ENCODE data around the gene COL25A1. TPM values are rescaled to one million over a fixed set of nuclear protein-coding genes. Genes with fewer than 3 reads are reported as not detected.

Gene COL25A1
- total and polyA plus RNA-seq, 2 experiments from 2014 or later, result 0.28 to 1.9 TPM

GRCh38 chr4:109301651-109302360 lies 652 bp downstream of the COL25A1 start:
- Histone ChIP-seq H3K9me2 (replicated peaks; ENCODE audit: insufficient read depth) (no peaks in the 10 kb centered on the region), H4K20me1 (ENCODE audit: insufficient read depth, poor library complexity, severe bottlenecking) (no peaks in the 10 kb centered on the region), H3K36me3 (replicated peaks; ENCODE audit: insufficient read depth, low read depth) (no peaks in the 10 kb centered on the region), H3K4me1 (ENCODE audit: insufficient read depth) (peaks cover 7% of the 10 kb centered on the region), H3K4me2 (peak overlapping the region; percentile 99), H3K27ac (no peak overlapping the region), H3K9me3 (ENCODE audit: low read depth) (no peaks in the 10 kb centered on the region), H3K4me3 (peak overlapping the region; percentile 89), H2AFZ (peak overlapping the region; percentile 98), H3K79me2 (no peaks in the 10 kb centered on the region), H3K27me3 (peaks cover 54% of the 10 kb centered on the region)
- TF ChIP-seq CTCF (IDR thresholded peaks at IDR 0.05; ENCODE audit: poor library complexity) (no peak), EZH2phosphoT487 (IDR thresholded peaks at IDR 0.05; ENCODE audit: low read depth, severe bottlenecking, unreplicated experiment) (no peak), EZH2 (IDR thresholded peaks at IDR 0.05; ENCODE audit: borderline replicate concordance) (no peak)
- 7% methylated on average over 40 of the region's 40 CpGs for WGBS (ENCODE audit: low lambda C conversion rate, missing lambda C conversion rate)
- DNase-seq (ENCODE audit: low spot score), result peak; percentile 4

GRCh38 chr4:109298279-109299010 lies 4.0 kb downstream of the COL25A1 start:
- H3K79me2 ChIP-seq, result no peaks in the 10 kb centered on the region
- no peaks in the 10 kb centered on the region for H3K9me3 ChIP-seq (ENCODE audit: low read depth)
- H3K4me2 ChIP-seq, result no peak overlapping the region
- H3K27ac ChIP-seq, result no peak overlapping the region
- H3K4me3 ChIP-seq, result no peak overlapping the region
- H3K27me3 ChIP-seq, result peaks cover 38% of the 10 kb centered on the region
- WGBS (ENCODE audit: low lambda C conversion rate, missing lambda C conversion rate), result 47% methylated on average over 3 of the region's 3 CpGs
- H3K4me1 ChIP-seq (ENCODE audit: insufficient read depth), result peaks cover 7% of the 10 kb centered on the region
- TF ChIP-seq EZH2 (IDR thresholded peaks at IDR 0.05; ENCODE audit: borderline replicate concordance) (no peak), CTCF (IDR thresholded peaks at IDR 0.05; ENCODE audit: poor library complexity) (peak; percentile 72)
- no peak overlapping the region for H2AFZ ChIP-seq
- H4K20me1 ChIP-seq (ENCODE audit: insufficient read depth, poor library complexity, severe bottlenecking), result no peaks in the 10 kb centered on the region
- H3K9me2 ChIP-seq (replicated peaks; ENCODE audit: insufficient read depth), result no peaks in the 10 kb centered on the region
- no peaks in the 10 kb centered on the region for H3K36me3 ChIP-seq (replicated peaks; ENCODE audit: insufficient read depth, low read depth)
- DNase-seq (ENCODE audit: low spot score), result peak; percentile 41

- TF ChIP-seq CTCF (IDR thresholded peaks at IDR 0.05; ENCODE audit: poor library complexity) (no peak), EZH2 (IDR thresholded peaks at IDR 0.05; ENCODE audit: borderline replicate concordance) (no peak), EZH2phosphoT487 (IDR thresholded peaks at IDR 0.05; ENCODE audit: low read depth, severe bottlenecking, unreplicated experiment) (no peak)
- Histone ChIP-seq H3K36me3 (replicated peaks; ENCODE audit: insufficient read depth, low read depth) (no peaks in the 10 kb centered on the region), H3K9me2 (replicated peaks; ENCODE audit: insufficient read depth) (no peaks in the 10 kb centered on the region), H2AFZ (no peak overlapping the region), H3K27me3 (peaks cover 23% of the 10 kb centered on the region), H3K4me1 (ENCODE audit: insufficient read depth) (no peaks in the 10 kb centered on the region), H3K79me2 (no peaks in the 10 kb centered on the region), H4K20me1 (ENCODE audit: insufficient read depth, poor library complexity, severe bottlenecking) (no peaks in the 10 kb centered on the region), H3K27ac (no peak overlapping the region), H3K4me3 (no peak overlapping the region), H3K4me2 (no peak overlapping the region), H3K9me3 (ENCODE audit: low read depth) (no peaks in the 10 kb centered on the region)
- DNase-seq (ENCODE audit: low spot score), result no peak
- WGBS (ENCODE audit: low lambda C conversion rate, missing lambda C conversion rate), result 90% methylated on average over 2 of the region's 2 CpGs
Measured at GRCh38 chr4:109296527-109296926, 5.9 kb downstream of the COL25A1 start.

Measured in hepatocyte (in vitro differentiated cells).